ENCODE data around the gene PNPLA5. TPM values are rescaled to one million over a fixed set of nuclear protein-coding genes. Genes with fewer than 3 reads are reported as not detected.

Gene PNPLA5
- polyA plus RNA-seq, 3 donors: not detected

DNA sequence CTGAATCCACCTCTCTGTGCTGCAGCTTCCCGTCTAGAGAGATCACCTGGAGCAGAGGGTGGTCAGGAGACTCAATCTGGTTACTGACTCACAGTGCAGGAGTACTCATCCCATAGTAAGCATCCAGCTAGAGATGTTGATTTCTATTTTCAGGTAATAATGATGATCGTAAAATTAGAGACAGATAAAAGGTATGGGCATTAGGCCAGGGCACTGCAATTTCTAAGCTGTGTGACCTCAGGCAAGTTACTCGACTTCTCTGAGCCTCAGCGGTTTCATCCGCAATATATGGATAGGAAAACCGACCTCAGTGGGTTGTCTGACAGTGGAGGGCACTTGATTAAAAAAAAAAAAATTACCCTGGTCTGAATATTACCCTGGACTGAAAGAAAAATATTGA, 49.6 kb upstream of the PNPLA5 start:
- Histone ChIP-seq H3K27ac (ENCODE audit: low read depth in 1 of 2, low read length in 2 of 2) (no peak overlapping the region), H3K9me3 (replicated peaks in 1 of 2; ENCODE audit: control insufficient read depth in 1 of 2, insufficient read depth in 1 of 2, low read length in 2 of 2) (peaks cover 0 to 3% of the 10 kb centered on the region in 2 donors), H3K4me2 (replicated peaks; ENCODE audit: extremely low read depth, low read length, poor library complexity, severe bottlenecking) (no peak overlapping the region), H3K9ac (ENCODE audit: insufficient read depth, low read length, poor library complexity, severe bottlenecking) (no peak overlapping the region), H3K79me2 (ENCODE audit: insufficient read depth, low read length) (no peaks in the 10 kb centered on the region), H4K20me1 (ENCODE audit: insufficient read depth, low read length) (no peaks in the 10 kb centered on the region), H3K36me3 (replicated peaks in 1 of 2; ENCODE audit: control insufficient read depth in 1 of 2, insufficient read depth in 2 of 2, low read length in 2 of 2) (no peaks in the 10 kb centered on the region), H3K27me3 (ENCODE audit: control insufficient read depth in 2 of 2, insufficient read depth in 2 of 2, low read length in 2 of 2) (no peaks in the 10 kb centered on the region), H3K4me3 (replicated peaks in 1 of 3; ENCODE audit: low read depth in 2 of 3, low read length in 3 of 3) (no peak overlapping the region), H2AFZ (ENCODE audit: insufficient read depth, low read depth, low read length, poor library complexity, severe bottlenecking) (no peak overlapping the region), H3K4me1 (ENCODE audit: control insufficient read depth in 1 of 2, insufficient read depth in 2 of 2, low read length in 2 of 2) (no peaks in the 10 kb centered on the region)
- intact Hi-C loops (cut with micrococcal nuclease): no loop called here
- Mint-ChIP-seq H3K27ac (no peak overlapping the region), H3K4me3 (no peak overlapping the region), H3K9me3 (peaks cover 0 to 8% (median 5%) of the 10 kb centered on the region in 7 donors), H3K27me3 (ENCODE audit: low read depth in 3 of 3) (peaks cover 8 to 16% (median 10%) of the 10 kb centered on the region in 3 donors), H3K4me1 (peaks cover 2% of the 10 kb centered on the region), H3K36me3 (no peaks in the 10 kb centered on the region)
- DNase-seq: no peak
- WGBS (ENCODE audit: insufficient coverage): 94% methylated on average over 5 of the region's 6 CpGs
- TF ChIP-seq, protein P1, sequence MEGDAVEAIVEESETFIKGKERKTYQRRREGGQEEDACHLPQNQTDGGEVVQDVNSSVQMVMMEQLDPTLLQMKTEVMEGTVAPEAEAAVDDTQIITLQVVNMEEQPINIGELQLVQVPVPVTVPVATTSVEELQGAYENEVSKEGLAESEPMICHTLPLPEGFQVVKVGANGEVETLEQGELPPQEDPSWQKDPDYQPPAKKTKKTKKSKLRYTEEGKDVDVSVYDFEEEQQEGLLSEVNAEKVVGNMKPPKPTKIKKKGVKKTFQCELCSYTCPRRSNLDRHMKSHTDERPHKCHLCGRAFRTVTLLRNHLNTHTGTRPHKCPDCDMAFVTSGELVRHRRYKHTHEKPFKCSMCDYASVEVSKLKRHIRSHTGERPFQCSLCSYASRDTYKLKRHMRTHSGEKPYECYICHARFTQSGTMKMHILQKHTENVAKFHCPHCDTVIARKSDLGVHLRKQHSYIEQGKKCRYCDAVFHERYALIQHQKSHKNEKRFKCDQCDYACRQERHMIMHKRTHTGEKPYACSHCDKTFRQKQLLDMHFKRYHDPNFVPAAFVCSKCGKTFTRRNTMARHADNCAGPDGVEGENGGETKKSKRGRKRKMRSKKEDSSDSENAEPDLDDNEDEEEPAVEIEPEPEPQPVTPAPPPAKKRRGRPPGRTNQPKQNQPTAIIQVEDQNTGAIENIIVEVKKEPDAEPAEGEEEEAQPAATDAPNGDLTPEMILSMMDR (IDR thresholded peaks at IDR 0.05): no peak

GRCh38 chr22:43931771-43932170, 40.0 kb upstream of the PNPLA5 start:
- TF ChIP-seq, protein P1 (IDR thresholded peaks at IDR 0.05): no peak
- no peak overlapping the region for H2AFZ ChIP-seq (ENCODE audit: insufficient read depth, low read depth, low read length, poor library complexity, severe bottlenecking)
- DNase-seq: no peak
- no peaks in the 10 kb centered on the region for H3K36me3 ChIP-seq (replicated peaks in 1 of 2; ENCODE audit: control insufficient read depth in 1 of 2, insufficient read depth in 2 of 2, low read length in 2 of 2)
- no peaks in the 10 kb centered on the region for H3K9me3 ChIP-seq (replicated peaks in 1 of 2; ENCODE audit: control insufficient read depth in 1 of 2, insufficient read depth in 1 of 2, low read length in 2 of 2)
- Mint-ChIP-seq H3K27me3 (ENCODE audit: low read depth in 3 of 3) (peaks cover 8 to 15% (median 11%) of the 10 kb centered on the region in 3 donors), H3K9me3 (peaks cover 0 to 2% (median 0%) of the 10 kb centered on the region in 7 donors), H3K27ac (no peak overlapping the region), H3K4me3 (no peak overlapping the region), H3K36me3 (peaks cover 0 to 2% of the 10 kb centered on the region in 2 donors), H3K4me1 (peaks cover 16% of the 10 kb centered on the region)
- peaks cover 13 to 14% of the 10 kb centered on the region in 2 donors for H3K4me1 ChIP-seq (ENCODE audit: control insufficient read depth in 1 of 2, insufficient read depth in 2 of 2, low read length in 2 of 2)
- H3K4me2 ChIP-seq (replicated peaks; ENCODE audit: extremely low read depth, low read length, poor library complexity, severe bottlenecking): no peak overlapping the region
- H4K20me1 ChIP-seq (ENCODE audit: insufficient read depth, low read length): no peaks in the 10 kb centered on the region
- no peak overlapping the region for H3K4me3 ChIP-seq (replicated peaks in 1 of 3; ENCODE audit: low read depth in 2 of 3, low read length in 3 of 3)
- WGBS (ENCODE audit: insufficient coverage): 98% methylated on average over 4 of the region's 4 CpGs
- intact Hi-C loops (cut with micrococcal nuclease): no loop called here
- no peak overlapping the region for H3K27ac ChIP-seq (ENCODE audit: low read depth in 1 of 2, low read length in 2 of 2)
- no peaks in the 10 kb centered on the region for H3K27me3 ChIP-seq (ENCODE audit: control insufficient read depth in 2 of 2, insufficient read depth in 2 of 2, low read length in 2 of 2)
- no peak overlapping the region for H3K9ac ChIP-seq (ENCODE audit: insufficient read depth, low read length, poor library complexity, severe bottlenecking)
- H3K79me2 ChIP-seq (ENCODE audit: insufficient read depth, low read length): no peaks in the 10 kb centered on the region

Data from CD14-positive monocyte (primary cell).